CMK (cell line): ENCODE data around the gene TVP23B.
"Not testable (repeated sequence)": the region's sequence is repeated elsewhere in the genome, so short reads cannot be mapped to it uniquely, and the experiment has no call there.

Experiments
- DNase-seq: peaks from one replicate; pipeline ENCODE4 v3.0.0-alpha.2; 2010; ENCODE audit warnings: low read depth

Gene TVP23B

DNA sequence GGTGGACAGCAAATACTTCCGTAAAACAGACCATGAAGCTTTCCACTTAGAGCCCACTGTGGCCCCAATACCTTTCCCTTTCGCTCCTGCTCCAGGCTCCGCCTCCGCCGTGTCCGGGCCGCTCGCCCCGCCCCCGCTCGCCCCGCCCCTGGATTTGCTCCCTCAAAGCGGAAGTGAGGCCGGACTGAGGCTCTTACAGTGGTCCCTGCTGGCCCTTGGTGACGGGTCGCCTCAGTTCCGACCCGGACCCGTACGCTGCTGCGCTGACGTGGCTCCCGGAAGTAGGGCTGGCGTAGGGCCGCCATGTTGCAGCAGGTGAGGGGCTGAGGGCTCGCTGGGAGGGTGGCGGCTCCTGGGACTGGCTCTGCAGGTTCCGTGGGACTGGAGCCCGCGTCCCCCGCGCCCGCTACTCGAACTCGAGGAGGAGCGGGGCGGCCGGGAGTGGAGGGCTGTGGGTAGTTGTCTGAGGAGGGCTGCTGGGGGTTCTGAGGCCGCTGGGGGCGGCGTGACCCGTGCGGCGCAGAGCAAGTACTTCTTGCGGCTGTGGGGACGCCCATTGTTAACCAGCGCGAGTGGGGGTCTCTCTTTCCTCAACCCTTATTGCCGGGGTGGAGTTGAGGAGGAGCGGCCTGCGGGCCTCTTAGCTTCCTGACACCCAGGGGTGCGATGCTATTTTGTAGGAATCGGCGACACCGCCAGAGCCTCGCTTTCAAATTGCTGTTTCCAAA is at the start of gene TVP23B:
Gene TVP23B (plus strand): TSS at position 193 of the 728 bp plus-strand sequence. CDS start 111 bp downstream, at position 304.
- DNase-seq, result peak; percentile 83

DNA sequence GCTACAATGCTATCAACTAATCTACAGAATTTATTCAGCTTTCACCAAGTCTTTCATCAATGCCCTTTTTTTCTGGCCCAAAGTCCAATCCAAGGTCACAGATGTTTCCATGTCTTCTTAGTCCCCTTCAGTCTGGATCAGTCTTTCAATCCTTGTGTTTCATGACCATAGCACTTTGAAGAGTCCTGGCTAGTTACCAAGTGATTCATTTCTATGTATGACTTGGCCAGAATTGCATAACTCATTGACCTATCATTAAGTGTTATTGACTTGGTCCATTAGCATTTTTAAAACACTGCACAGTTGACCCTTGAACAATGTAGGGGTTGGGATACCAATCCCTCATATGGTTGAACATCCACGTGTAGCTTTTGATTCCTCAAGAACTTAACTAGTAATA is 48.5 kb upstream of the TVP23B start:
- not testable (repeated sequence) for DNase-seq

DNA sequence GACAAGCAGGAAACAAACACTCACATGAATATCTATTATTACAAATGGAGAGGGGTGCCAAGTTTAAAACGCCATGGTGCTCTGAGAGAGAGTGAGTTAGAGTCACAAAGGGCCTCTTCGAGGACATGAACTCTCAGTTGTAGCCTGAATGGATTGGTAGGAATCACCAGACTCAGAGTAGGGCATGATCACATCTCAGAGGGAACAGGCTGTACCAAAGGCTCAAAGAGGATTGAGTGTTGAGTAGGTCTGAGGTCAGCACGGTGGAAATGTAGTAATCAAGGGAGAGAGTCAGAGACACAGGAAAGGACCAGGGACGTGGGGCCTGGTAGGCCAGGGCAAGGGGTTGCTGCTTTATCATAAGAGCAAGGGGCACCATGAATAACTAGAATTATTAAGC is 47.6 kb upstream of the TVP23B start:
- DNase-seq, result not testable (repeated sequence)

DNA sequence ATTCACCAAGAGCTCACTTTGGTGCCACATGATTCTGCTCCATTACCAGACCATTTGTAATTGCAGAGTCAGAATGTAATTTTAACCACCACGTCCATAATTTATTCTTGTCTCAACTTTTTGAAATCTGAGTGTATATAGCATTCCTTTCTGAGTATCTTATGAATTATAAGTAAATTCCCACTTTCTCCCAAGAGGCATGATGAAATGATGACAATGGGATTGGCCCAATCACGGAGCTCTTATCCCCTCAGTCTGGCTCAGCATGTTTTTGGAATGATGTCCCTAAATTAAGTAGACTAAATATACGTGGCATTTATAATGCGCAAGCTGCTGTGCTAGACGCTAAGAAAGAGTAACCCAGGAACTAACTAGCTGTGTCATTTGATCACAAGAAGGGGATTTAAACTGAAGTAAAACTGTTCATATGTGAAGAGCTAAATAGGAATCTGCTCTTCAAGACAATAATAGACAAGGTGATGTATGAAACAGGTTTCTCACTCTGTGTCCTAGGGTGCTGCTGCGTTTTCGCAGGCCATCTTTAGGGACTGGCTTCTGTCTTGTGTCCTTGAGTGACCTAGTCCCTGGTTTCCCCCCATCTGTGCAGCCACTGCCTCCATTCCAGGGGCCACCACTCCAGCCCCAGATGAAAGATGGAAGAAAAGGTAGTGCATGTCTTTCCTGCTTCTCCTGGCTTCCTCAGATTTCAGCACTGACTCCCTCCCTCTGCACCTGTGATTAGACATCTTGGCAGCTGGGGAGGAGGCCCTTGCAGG is 41.2 kb upstream of the TVP23B start:
- DNase-seq, result not testable (repeated sequence)

DNA sequence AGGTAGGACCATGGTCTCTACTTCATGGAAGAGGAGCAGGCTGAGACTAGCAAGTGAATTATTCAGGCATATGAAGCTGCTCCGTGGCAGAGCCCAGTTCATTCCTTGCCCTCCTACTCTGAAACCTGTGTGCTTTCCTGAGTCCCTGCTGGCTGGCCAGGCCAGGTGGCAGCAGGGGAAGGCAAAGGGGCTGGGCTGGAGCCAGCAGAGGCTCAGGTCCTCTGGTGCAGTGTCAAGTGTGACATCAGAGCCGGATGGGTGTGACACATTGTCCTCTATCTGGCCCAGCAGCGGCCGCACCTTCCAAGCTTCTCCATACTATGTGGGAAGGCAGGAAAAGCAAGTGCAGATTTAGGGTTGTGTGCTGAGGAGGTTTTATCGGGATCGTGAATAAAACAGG is 39.8 kb upstream of the TVP23B start:
- not testable (repeated sequence) for DNase-seq

DNA sequence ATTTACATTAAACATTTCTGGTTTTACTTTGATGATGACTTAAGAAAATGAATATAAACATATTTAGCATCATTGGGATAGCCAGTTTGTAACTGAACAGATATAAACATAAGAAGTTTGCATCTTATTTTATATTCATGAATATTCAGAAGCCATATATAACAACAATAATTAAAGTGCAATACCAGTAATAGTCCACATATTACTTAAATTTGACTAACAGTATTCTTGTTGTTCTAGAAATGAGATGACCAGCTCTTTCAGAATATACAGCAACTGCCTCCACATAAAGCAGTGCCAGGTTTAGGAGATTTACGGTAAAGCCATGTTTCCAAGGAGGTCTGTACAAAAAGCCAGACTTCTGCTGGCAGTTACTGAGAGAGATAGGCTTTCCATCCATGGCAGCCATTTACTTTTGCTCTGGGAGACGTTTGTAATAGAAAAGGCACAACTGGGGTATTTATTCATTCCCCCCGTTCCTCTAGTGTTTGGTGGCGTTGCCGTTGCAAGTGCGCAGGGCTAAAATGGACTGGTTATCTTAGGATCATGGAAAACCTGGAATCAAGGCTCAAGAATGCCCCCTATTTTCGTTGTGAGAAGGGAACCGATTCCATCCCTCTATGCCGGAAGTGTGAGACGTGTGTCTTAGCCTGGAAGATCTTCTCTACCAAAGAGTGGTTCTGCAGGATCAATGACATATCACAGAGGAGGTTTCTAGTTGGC is 37.1 kb upstream of the TVP23B start, which contains the start of gene FBXW10:
Gene FBXW10 (plus strand): TSS at position 356 of the 723 bp plus-strand sequence. CDS start 191 bp downstream, at position 547.
- not testable (repeated sequence) for DNase-seq

DNA sequence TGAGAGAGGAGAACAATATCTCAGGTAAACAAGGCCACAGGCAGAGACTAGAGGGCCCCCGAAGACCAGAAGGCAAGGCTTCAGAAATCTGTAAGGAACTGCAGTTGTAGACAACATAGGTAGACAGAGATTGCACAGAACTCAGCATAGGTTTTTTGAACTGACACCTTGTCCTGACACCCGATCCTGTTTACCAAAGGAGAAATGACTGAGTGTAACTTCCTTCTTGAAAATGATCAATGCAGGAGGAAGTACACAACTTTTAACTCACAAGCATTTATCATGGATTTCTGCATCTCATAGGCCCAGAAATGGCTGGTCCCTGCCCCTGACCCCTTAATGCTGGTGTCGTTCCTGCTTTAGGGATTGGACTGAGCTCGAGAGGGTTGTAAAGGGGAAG is 36.3 kb upstream of the TVP23B start:
- not testable (repeated sequence) for DNase-seq

DNA sequence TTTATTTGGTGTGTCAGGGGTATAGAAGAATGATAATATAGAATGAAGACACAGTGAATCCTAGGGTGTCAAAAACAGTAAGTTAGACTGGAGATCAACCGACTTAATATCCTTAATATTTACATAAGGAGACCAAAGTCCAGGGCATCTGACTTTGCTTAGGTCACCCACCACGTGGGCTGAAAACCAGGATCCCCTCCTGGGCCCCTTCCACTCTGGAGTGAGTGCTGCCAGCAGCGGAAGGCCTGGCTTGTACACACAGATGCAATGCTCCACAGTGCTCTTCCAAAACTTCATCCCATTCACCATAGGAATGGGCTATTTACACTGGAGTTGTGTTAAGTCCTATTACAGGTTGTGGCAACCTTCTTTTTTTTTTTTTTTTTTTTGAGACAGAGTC is 34.4 kb upstream of the TVP23B start:
- DNase-seq, result not testable (repeated sequence)

DNA sequence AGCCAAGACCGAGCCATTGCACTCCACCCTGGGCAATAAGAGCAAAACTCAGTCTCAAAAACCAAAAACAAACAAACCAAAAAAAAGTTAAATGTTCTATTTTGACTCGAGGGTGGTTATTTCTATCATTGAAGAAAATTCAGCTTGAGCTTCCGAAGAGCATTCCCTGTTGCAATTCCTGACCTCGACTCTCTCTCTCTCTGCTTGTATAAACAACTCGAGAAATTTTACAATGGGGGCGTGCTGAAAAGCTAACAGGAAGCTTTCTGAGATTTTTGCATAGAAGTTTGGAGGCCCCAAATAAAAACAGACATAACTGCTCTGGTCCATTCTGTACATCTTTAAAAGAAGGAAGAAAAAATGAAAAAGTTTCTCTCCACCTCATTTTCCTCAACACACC is 33.5 kb upstream of the TVP23B start:
- not testable (repeated sequence) for DNase-seq

DNA sequence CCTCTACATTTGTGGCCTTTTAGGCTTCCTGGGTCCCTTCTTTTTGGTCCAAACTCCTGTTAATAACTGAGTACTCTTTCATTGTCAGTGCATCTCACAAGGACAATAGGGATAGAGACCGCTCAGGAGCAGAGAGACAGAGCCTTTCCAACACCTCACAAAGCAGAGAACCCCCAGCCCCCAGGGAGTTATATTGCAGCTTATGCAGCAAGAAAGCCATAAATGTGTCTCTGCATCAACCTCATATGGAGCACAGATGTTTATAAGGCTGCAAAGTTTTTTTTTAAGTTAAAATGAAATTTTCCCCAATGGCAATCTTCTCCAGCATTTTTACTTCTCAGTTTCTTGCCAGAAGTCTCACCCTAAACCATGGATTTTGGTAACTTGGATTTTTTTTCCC is 30.7 kb upstream of the TVP23B start:
- DNase-seq, result not testable (repeated sequence)

DNA sequence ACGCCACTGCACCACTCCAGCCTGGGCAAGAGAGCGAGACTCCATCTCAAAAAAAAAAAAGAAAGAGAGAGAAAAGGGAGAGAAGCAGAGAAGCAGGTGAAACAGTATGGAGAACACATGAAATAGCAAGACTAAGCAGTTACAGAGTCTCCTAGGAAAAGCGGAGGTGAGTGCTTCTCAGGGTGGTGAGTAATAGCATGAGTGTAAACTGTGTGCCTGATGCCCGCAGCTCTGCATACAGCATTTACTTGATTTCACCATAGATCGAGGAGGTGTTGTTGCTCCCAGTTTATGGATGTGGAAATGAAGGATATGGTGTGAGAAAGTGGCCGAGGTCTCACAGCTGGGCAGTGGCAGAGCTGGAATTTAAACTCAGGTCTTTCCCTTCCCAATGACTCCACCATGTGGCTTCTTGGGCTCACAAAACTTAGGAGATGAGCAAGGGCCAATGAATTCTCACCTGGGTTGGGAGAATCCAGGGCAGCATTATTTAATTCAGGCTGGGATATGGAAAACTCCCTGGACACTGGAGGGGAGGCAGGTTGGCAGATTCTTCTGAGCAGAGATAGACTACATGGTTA is 27.1 kb upstream of the TVP23B start:
- DNase-seq, result not testable (repeated sequence)

DNA sequence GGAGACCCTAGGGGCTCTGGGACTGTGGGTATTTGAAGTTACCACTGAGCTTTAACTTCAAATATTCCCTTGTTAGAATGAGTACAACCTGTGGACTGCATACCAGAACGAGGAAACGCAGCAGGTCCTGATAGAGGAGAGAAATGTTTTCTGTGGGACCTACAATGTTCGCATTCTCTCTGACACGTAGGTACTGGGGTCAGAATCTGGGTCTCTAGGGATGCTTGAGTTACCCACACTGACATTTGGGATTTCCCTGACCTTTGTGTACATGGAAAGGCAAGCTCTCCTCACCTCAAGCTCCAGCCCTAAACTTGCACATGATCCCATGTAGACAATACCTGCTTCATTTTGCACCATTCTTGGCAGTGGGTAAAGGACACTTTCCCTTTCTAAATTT is 25.0 kb upstream of the TVP23B start:
- DNase-seq, result not testable (repeated sequence)

DNA sequence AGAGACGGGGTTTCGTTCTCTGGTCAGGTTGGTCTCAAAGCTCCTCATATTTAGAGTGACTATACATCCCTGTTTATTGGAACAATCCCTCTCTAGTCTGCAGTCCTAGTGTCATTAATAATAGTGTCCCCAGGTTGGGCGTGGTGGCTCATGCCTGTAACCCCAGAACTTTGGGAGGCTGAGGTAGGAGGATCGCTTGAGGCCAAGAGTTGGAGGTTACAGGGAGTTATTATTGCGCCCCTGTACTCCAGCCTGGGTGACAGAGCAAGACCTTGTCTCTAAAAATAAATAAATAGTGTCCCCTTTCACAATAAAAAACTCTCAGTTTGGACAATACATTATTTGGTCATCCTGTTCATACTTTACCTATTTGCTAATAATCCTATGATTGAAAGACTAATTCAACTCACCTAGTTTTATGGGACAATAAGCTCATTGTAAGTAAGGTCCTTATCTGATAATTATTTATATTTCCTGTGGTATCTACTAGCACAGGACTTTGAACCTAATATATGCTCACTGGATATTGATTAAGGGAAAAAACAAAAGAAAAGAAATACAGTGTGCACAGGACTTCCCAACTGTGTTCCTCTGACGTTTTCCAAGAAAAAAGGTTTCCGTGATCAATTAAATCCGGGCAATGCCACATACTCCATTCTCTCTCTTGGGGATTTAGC is 23.5 kb upstream of the TVP23B start:
- not testable (repeated sequence) for DNase-seq

DNA sequence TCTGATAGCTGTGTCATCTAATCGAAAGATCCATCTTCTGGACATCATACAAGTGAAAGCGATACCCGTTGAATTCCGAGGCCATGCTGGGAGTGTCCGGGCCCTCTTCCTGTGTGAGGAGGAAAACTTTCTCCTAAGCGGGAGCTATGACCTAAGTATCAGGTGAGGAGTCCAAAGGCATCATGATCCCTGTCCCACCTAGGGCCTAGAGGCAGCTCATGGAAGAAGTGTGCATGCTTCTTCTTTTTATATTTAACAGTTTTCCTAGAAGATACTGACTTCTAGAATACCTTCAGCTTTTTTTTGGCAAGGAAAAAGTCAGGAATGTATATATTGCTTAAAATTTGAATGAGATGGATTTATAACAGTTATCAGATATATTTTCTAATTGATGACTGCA is 22.6 kb upstream of the TVP23B start:
- DNase-seq, result not testable (repeated sequence)

DNA sequence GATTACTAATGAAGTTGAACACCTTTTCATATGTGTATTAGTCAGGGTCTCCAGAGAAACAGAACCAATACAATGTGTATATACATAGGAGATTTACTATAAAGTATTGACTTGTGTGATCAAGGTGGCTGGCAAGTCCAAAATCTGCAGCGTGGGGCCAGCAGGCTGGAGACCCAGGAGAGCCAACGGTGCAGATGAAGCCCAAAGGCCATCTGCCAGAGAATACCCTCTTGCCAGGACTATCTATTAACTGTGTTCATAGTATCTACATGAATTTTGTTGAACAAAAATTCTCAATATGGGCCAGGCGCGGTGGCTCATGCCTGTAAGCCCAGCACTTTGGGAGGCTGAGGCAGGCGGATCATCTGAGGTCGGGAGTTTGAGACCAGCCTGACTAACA is 20.8 kb upstream of the TVP23B start:
- DNase-seq, result not testable (repeated sequence)

DNA sequence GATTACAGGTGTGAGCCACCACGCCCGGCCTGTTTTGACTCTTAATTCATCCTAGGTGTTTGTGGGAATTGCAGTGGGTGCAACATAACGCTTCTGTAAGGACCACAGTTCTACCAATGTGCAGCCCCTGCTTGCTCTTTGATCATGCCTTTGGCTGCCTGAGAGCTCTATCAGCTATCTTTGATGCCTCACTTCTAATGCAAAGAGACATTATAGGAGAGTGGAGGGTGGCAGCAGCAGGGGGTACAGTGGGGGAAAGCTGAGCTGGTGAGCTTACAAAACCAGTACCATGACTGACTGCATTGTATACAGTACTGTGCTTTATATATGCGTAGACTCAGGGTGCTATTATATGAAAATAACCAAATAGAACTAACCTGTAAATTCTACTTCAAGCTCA is 10.4 kb upstream of the TVP23B start:
- not testable (repeated sequence) for DNase-seq

DNA sequence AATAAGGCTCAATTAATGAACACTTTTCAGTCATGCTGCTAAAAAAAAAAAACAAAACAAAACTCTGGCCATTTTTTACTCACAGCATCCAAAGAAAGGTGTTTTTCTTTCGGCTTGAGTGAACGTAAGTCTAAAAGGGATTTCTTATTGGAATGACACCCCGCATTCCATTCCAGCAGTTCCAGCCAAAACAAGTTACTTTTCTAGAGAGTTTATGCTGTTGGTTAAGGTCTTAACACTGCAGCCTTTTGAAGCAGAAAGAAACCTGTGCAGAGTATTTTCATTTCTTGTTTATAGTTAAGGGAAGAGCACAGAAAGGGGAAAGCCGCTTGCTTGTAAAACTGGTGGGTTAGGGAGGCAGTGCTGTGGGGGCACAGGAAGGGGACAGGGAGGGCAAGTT is 9.9 kb upstream of the TVP23B start:
- DNase-seq, result not testable (repeated sequence)

DNA sequence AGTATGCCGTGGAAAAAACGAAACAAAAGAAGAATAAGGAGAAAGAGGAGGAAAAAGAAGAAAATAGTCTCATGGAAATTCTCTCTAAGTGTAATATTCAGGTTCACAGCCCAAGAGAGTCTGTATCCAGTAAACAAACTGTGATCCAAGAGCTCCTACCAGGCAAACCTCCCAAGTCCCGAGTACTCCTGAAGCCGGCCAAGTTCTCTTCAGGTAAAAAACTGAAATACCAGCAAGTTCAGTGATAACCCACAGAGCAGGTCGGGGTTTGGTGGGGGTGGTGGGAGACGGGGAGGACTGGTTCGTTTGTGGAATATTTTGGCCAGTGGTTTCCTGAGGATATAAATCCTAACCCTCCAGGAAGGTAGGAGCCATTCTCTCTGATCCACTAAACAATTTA is 8.5 kb upstream of the TVP23B start:
- no peak for DNase-seq

DNA sequence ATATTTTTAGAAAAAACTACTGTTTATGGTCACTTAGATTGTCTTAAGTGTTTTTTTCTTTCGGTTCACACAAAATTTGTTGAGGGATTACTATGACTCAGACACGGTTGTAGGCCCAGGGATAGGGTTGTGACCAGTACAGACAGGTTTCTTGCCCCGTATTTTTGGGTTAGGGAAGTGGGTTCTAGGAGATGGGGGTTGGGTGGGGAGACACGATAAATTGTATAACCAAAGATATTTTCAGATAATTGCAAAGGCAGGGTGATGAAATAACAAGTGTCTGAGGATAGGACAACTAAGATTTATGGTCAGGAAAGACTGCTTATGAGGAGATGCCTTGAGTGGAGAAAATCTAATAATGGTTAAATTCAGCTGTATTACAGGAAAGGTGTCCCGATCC is 822 bp downstream of the TVP23B start:
- not testable (repeated sequence) for DNase-seq

DNA sequence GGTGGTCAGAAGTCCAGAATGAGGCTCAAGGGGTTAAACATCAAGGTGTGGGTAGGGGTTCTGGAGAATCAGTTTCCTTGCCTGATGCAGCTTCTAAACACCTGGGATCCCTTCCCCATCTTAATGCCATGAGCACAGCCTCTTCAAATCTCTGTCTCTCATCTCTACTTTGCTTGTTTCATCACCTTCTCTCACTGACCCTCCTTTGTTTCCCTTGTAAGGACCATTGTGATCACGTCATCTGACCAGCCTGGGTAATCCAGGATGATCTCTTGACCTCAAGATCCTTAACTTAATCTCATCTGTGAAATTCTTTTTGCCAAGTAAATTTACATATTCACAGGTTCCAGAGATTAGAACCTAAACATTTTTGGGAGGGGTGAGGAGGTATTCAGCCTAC is 5.0 kb downstream of the TVP23B start:
- not testable (repeated sequence) for DNase-seq

DNA sequence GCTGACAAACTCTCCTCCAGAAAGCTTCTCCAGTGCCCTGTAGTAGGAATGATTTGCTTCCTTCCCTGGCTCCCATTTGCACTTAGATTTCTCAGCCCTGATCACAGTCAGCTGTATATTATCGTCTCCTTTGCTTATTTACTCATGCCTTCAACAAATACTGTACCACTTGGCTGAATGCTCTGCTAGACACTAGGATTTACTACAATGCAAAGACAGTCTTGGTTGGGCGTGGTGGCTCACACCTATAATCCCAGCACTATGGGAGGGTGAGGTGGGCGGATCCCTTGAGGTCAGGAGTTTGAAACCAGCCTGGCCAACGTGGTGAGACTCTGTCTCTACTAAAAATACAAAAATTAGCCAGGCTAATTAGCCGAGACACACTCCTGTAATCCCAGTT is 5.9 kb downstream of the TVP23B start:
- DNase-seq, result not testable (repeated sequence)
